Stimulated activated effector memory CD8-positive, alpha-beta T cell treated with anti-CD3 and anti-CD28 coated beads, Interleukin-12 subunit alpha, Interleukin-12 subunit beta, amount 100 ng/mL, for 72 hours (primary cell): ENCODE data around the gene ZNF77.
"Not testable (repeated sequence)": the region's sequence is repeated elsewhere in the genome, so short reads cannot be mapped to it uniquely, and the experiment has no call there.

Experiments used
- ATAC-seq: fragments of 150-1000 bp; cut with Tn5 transposase; 2 replicates; pipeline ENCODE4 v1.10.0; 2021
- DNase-seq, 2 donors: peaks; one replicate each; pipeline ENCODE4 v3.0.0; 2021 to 2022; ENCODE audit warnings: low spot score in 2 of 2
- H3K27ac Mint-ChIP-seq: one replicate; pipeline ENCODE4 v1.8.0; 2022; ENCODE audit warnings: mild to moderate bottlenecking, mixed read lengths
- H3K36me3 Mint-ChIP-seq: one replicate; pipeline ENCODE4 v1.8.0; 2022; ENCODE audit warnings: mild to moderate bottlenecking, mixed read lengths
- H3K4me1 Mint-ChIP-seq: one replicate; pipeline ENCODE4 v1.8.0; 2022; ENCODE audit warnings: mixed read lengths
- H3K4me3 Mint-ChIP-seq: one replicate; pipeline ENCODE4 v1.8.0; 2022; ENCODE audit warnings: mild to moderate bottlenecking, mixed read lengths
- H3K9me3 Mint-ChIP-seq: one replicate; pipeline ENCODE4 v1.8.0; 2022; ENCODE audit warnings: mixed read lengths

Gene ZNF77

GRCh38 chr19:2977746-2978138, 33.0 kb upstream of the ZNF77 start:
- Mint-ChIP-seq H3K4me3 (peak overlapping the region; percentile 85), H3K4me1 (peaks cover 23% of the 10 kb centered on the region), H3K9me3 (no peaks in the 10 kb centered on the region), H3K27ac (no peak overlapping the region), H3K36me3 (no peaks in the 10 kb centered on the region)
- ATAC-seq, result peak; percentile 2
- DNase-seq, result no peak

- peaks cover 23% of the 10 kb centered on the region for H3K4me1 Mint-ChIP-seq
- DNase-seq (peak; percentile 76 to 91), ATAC-seq (peak; percentile 99)
- peak within 1 kb of the TSS; percentile 81 for H3K27ac Mint-ChIP-seq
- peak within 1 kb of the TSS; percentile 85 for H3K4me3 Mint-ChIP-seq
- H3K9me3 Mint-ChIP-seq, result no peaks in the 10 kb centered on the region
- no peaks in the 10 kb centered on the region for H3K36me3 Mint-ChIP-seq
These were observed 32.4 kb upstream of the ZNF77 start, which contains the start of gene TLE6 for GRCh38 chr19:2977001-2977745. TLE6 (plus strand) TSS chr19:2977564; CDS start chr19:2978234, 670 bp downstream.

- Mint-ChIP-seq H3K27ac (peak overlapping the region; percentile 81), H3K4me3 (peak overlapping the region; percentile 85), H3K36me3 (no peaks in the 10 kb centered on the region), H3K9me3 (no peaks in the 10 kb centered on the region), H3K4me1 (peaks cover 23% of the 10 kb centered on the region)
- ATAC-seq (no peak), DNase-seq (no peak)
These were observed 31.8 kb upstream of the ZNF77 start for GRCh38 chr19:2976609-2977000.

GRCh38 chr19:2974342-2975041, 29.7 kb upstream of the ZNF77 start:
- ATAC-seq (no peak), DNase-seq (no peak)
- peaks cover 23% of the 10 kb centered on the region for H3K4me1 Mint-ChIP-seq
- no peak overlapping the region for H3K4me3 Mint-ChIP-seq
- H3K9me3 Mint-ChIP-seq, result no peaks in the 10 kb centered on the region
- no peak overlapping the region for H3K27ac Mint-ChIP-seq
- no peaks in the 10 kb centered on the region for H3K36me3 Mint-ChIP-seq

GRCh38 chr19:2973229-2973628, 28.5 kb upstream of the ZNF77 start:
- ATAC-seq, result no peak
- no peaks in the 10 kb centered on the region for H3K36me3 Mint-ChIP-seq
- DNase-seq, result no peak
- H3K4me3 Mint-ChIP-seq, result no peak overlapping the region
- peaks cover 23% of the 10 kb centered on the region for H3K4me1 Mint-ChIP-seq
- H3K9me3 Mint-ChIP-seq, result no peaks in the 10 kb centered on the region
- H3K27ac Mint-ChIP-seq, result no peak overlapping the region

GRCh38 chr19:2970201-2970835, 25.5 kb upstream of the ZNF77 start:
- H3K4me3 Mint-ChIP-seq, result no peak overlapping the region
- ATAC-seq (no peak), DNase-seq (no peak)
- H3K4me1 Mint-ChIP-seq, result peaks cover 6% of the 10 kb centered on the region
- H3K36me3 Mint-ChIP-seq, result no peaks in the 10 kb centered on the region
- H3K9me3 Mint-ChIP-seq, result no peaks in the 10 kb centered on the region
- H3K27ac Mint-ChIP-seq, result no peak overlapping the region

GRCh38 chr19:2969104-2969504, 24.3 kb upstream of the ZNF77 start:
- ATAC-seq, result no peak
- H3K36me3 Mint-ChIP-seq, result no peaks in the 10 kb centered on the region
- no peak overlapping the region for H3K27ac Mint-ChIP-seq

GRCh38 chr19:2967972-2968371, 23.2 kb upstream of the ZNF77 start:
- ATAC-seq (no peak), DNase-seq (no peak)
- Mint-ChIP-seq H3K36me3 (no peaks in the 10 kb centered on the region), H3K4me1 (no peaks in the 10 kb centered on the region), H3K4me3 (no peak overlapping the region), H3K9me3 (no peaks in the 10 kb centered on the region), H3K27ac (no peak overlapping the region)

More at GRCh38 chr19:2969104-2969504, 24.3 kb upstream of the ZNF77 start:
- DNase-seq, result no peak
- no peaks in the 10 kb centered on the region for H3K4me1 Mint-ChIP-seq
- H3K4me3 Mint-ChIP-seq, result no peak overlapping the region
- no peaks in the 10 kb centered on the region for H3K9me3 Mint-ChIP-seq

GRCh38 chr19:2964874-2965273, 20.1 kb upstream of the ZNF77 start:
- no peak overlapping the region for H3K4me3 Mint-ChIP-seq
- no peak overlapping the region for H3K27ac Mint-ChIP-seq
- no peaks in the 10 kb centered on the region for H3K36me3 Mint-ChIP-seq
- no peaks in the 10 kb centered on the region for H3K4me1 Mint-ChIP-seq
- DNase-seq (no peak), ATAC-seq (no peak)
- no peaks in the 10 kb centered on the region for H3K9me3 Mint-ChIP-seq

- not testable (repeated sequence) for H3K4me3 Mint-ChIP-seq, H3K4me1 Mint-ChIP-seq, H3K27ac Mint-ChIP-seq, H3K9me3 Mint-ChIP-seq, ATAC-seq, DNase-seq, H3K36me3 Mint-ChIP-seq
These were observed 18.9 kb upstream of the ZNF77 start for GRCh38 chr19:2963631-2964030.

- ATAC-seq, result no peak
- H3K27ac Mint-ChIP-seq, result no peak overlapping the region
- H3K4me3 Mint-ChIP-seq, result no peak overlapping the region
- H3K4me1 Mint-ChIP-seq, result no peaks in the 10 kb centered on the region
- DNase-seq, result no peak
- H3K9me3 Mint-ChIP-seq, result no peaks in the 10 kb centered on the region
- no peaks in the 10 kb centered on the region for H3K36me3 Mint-ChIP-seq
These were observed 18.4 kb upstream of the ZNF77 start for GRCh38 chr19:2963122-2963521.

- Mint-ChIP-seq H3K27ac (no peak overlapping the region), H3K9me3 (no peaks in the 10 kb centered on the region), H3K36me3 (no peaks in the 10 kb centered on the region), H3K4me1 (no peaks in the 10 kb centered on the region), H3K4me3 (no peak overlapping the region)
- DNase-seq, result peak; percentile 31 to 80
- peak; percentile 37 for ATAC-seq
These were observed 17.4 kb upstream of the ZNF77 start for GRCh38 chr19:2962018-2962670.

- Mint-ChIP-seq H3K4me1 (no peaks in the 10 kb centered on the region), H3K36me3 (no peaks in the 10 kb centered on the region), H3K27ac (no peak overlapping the region), H3K4me3 (no peak overlapping the region), H3K9me3 (no peaks in the 10 kb centered on the region)
- ATAC-seq (no peak), DNase-seq (no peak)
These were observed 15.3 kb upstream of the ZNF77 start for GRCh38 chr19:2960120-2960519.

GRCh38 chr19:2957160-2957559, 12.4 kb upstream of the ZNF77 start:
- H3K9me3 Mint-ChIP-seq, result no peaks in the 10 kb centered on the region
- H3K36me3 Mint-ChIP-seq, result no peaks in the 10 kb centered on the region
- no peak for ATAC-seq

GRCh38 chr19:2952953-2953481, 8.2 kb upstream of the ZNF77 start:
- no peak overlapping the region for H3K27ac Mint-ChIP-seq
- DNase-seq (no peak), ATAC-seq (no peak)
- H3K4me1 Mint-ChIP-seq, result peaks cover 20% of the 10 kb centered on the region
- H3K4me3 Mint-ChIP-seq, result no peak overlapping the region
- peaks cover 24% of the 10 kb centered on the region for H3K36me3 Mint-ChIP-seq
- no peaks in the 10 kb centered on the region for H3K9me3 Mint-ChIP-seq

More at GRCh38 chr19:2957160-2957559, 12.4 kb upstream of the ZNF77 start:
- no peaks in the 10 kb centered on the region for H3K4me1 Mint-ChIP-seq
- DNase-seq, result no peak
- no peak overlapping the region for H3K27ac Mint-ChIP-seq
- no peak overlapping the region for H3K4me3 Mint-ChIP-seq
